ENCODE results near the gene DGAT2.

The DGAT2 gene, protein sequence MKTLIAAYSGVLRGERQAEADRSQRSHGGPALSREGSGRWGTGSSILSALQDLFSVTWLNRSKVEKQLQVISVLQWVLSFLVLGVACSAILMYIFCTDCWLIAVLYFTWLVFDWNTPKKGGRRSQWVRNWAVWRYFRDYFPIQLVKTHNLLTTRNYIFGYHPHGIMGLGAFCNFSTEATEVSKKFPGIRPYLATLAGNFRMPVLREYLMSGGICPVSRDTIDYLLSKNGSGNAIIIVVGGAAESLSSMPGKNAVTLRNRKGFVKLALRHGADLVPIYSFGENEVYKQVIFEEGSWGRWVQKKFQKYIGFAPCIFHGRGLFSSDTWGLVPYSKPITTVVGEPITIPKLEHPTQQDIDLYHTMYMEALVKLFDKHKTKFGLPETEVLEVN

DNA sequence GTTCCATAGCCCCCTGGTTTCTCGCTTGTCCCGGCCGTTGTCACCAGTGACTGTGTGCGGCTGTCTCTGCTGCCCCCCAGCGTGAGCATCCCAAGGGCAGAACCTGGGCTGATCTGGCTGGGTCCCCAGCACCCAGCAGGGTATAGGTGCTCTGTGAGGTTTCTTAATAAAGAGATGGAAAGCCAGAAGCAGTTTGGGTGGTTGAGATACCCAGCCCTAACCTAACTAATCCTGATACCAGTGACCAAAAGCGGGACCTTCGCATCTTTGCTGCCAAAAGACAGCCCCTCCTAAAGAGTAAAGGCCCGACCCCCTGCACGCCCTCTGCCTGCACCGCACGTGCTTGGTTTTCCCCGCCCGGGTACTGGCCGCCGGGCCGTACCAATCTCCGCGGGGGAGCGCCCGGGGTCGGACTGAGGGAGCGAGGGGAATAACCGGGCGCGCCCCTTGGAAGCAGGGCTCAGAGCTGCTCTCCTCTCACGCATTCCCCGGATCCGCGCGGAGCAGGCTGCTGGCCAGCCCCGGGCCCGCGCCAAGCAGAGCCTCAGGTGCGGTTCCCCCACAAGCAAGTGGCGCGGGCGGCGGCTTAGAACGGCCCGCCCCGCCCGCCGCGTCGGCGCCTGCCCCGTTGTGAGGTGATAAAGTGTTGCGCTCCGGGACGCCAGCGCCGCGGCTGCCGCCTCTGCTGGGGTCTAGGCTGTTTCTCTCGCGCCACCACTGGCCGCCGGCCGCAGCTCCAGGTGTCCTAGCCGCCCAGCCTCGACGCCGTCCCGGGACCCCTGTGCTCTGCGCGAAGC, at the start of gene DGAT2:
TSS of gene DGAT2 (plus strand) at position 667 of the 797 bp plus-strand sequence. CDS start 214 bp downstream, outside the sequence.
- Mint-ChIP-seq H3K4me3 (peak within 1 kb of the TSS; percentile 79), H3K27ac (peak within 1 kb of the TSS; percentile 90), H3K36me3 (ENCODE audit: low read depth) (no peaks in the 10 kb centered on the region), H3K9me3 (no peaks in the 10 kb centered on the region), H3K27me3 (peaks cover 22% of the 10 kb centered on the region), H3K4me1 (ENCODE audit: low read depth) (peaks cover 74% of the 10 kb centered on the region)
- intact Hi-C loops (cut with micrococcal nuclease), result no loop called here

GRCh38 chr11:75719340-75720239, 49.0 kb upstream of the DGAT2 start:
- H3K36me3 Mint-ChIP-seq (ENCODE audit: low read depth), result no peaks in the 10 kb centered on the region
- H3K27ac Mint-ChIP-seq, result no peak overlapping the region
- peaks cover 15% of the 10 kb centered on the region for H3K4me1 Mint-ChIP-seq (ENCODE audit: low read depth)
- no peaks in the 10 kb centered on the region for H3K9me3 Mint-ChIP-seq
- intact Hi-C loops (cut with micrococcal nuclease), result loop anchor here (10.0 kb wide), 3 partner anchors 85 to 605 kb away; no protein-coding TSS in a partner anchor
- no peak overlapping the region for H3K4me3 Mint-ChIP-seq
- H3K27me3 Mint-ChIP-seq, result peaks cover 21% of the 10 kb centered on the region

DNA sequence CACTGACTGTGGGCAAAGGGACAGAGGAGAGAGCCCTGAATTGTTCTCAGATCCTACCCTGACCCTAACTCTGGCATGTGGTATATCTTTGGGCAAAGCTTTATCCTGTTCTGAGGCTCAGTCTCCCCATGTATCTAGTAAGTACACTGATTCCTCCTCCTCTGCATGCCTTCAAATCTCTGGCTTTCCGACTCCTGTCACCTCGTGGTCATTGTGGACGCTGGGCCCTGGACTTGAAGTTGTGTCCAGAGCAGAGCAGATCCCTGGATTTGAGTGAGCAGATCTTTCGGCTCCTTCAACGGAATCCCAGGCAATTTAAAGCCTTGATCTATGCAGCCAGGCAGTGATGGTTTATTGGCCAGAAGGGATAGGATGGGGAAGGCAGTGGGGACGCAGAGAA, 47.9 kb upstream of the DGAT2 start:
- H3K4me3 Mint-ChIP-seq, result no peak overlapping the region
- no peaks in the 10 kb centered on the region for H3K36me3 Mint-ChIP-seq (ENCODE audit: low read depth)

GRCh38 chr11:75721852-75722668, 46.5 kb upstream of the DGAT2 start:
- Mint-ChIP-seq H3K36me3 (ENCODE audit: low read depth) (no peaks in the 10 kb centered on the region), H3K4me3 (no peak overlapping the region), H3K4me1 (ENCODE audit: low read depth) (peaks cover 15% of the 10 kb centered on the region), H3K9me3 (no peaks in the 10 kb centered on the region), H3K27ac (no peak overlapping the region), H3K27me3 (peaks cover 13% of the 10 kb centered on the region)
- intact Hi-C loops (cut with micrococcal nuclease), result loop anchor here (2.0 to 10.0 kb wide), 2 partner anchors 83 to 147 kb away; no protein-coding TSS in a partner anchor

More for the DNA sequence above, 47.9 kb upstream of the DGAT2 start:
- Mint-ChIP-seq H3K4me1 (ENCODE audit: low read depth) (peaks cover 15% of the 10 kb centered on the region), H3K27me3 (peaks cover 21% of the 10 kb centered on the region), H3K9me3 (no peaks in the 10 kb centered on the region), H3K27ac (no peak overlapping the region)
- intact Hi-C loops (cut with micrococcal nuclease), result loop anchor here (10.0 kb wide), 1 partner anchor 84 kb away; no protein-coding TSS in a partner anchor

GRCh38 chr11:75722669-75723042, 45.9 kb upstream of the DGAT2 start:
- Mint-ChIP-seq H3K9me3 (no peaks in the 10 kb centered on the region), H3K4me3 (no peak overlapping the region), H3K4me1 (ENCODE audit: low read depth) (peaks cover 15% of the 10 kb centered on the region), H3K27ac (no peak overlapping the region), H3K27me3 (peaks cover 10% of the 10 kb centered on the region), H3K36me3 (ENCODE audit: low read depth) (no peaks in the 10 kb centered on the region)
- intact Hi-C loops (cut with micrococcal nuclease), result loop anchor here (2.0 to 10.0 kb wide), 2 partner anchors 82 to 146 kb away; no protein-coding TSS in a partner anchor

DNA sequence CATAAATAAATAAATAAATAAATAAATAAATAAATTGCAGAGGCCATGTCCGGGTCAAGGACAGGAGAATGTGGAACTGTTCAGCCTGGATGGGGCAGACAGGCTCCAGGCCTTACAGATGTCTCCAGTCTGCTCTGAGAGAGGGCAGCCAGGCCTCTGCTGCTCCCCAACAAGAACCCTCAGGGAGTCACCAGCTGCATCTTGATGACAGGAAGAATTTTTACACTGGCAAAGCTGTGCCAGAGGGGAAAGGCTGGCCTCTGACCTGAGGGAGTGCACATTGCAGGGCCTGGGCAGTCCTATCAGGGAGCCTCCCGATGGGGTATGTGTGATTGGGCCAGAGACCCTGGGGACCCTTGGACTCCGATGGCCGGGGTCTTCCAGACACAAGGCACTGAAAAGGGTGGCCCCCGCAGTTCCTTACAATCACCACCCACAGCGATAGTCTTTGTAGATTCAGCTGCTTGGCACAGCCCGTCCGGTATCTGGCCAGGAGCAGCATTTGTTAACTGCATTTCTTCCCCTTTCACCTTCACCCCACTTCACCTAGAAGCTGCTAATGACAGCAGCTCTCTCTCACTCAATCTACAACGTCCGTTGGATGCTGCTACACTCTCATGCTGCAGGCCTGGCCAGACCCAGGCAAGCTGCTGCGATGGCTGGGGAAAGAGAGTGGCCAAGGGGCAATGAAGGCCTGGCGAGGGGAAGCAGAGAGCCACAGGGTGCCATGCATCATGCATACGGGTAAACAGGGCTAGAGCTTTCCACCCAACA, 42.8 kb upstream of the DGAT2 start:
- no peaks in the 10 kb centered on the region for H3K9me3 Mint-ChIP-seq
- H3K36me3 Mint-ChIP-seq (ENCODE audit: low read depth), result no peaks in the 10 kb centered on the region
- peaks cover 5% of the 10 kb centered on the region for H3K27me3 Mint-ChIP-seq
- no peak overlapping the region for H3K27ac Mint-ChIP-seq
- H3K4me1 Mint-ChIP-seq (ENCODE audit: low read depth), result peaks cover 9% of the 10 kb centered on the region
- intact Hi-C loops (cut with micrococcal nuclease), result loop anchor here (10.0 kb wide), 1 partner anchor 79 kb away; no protein-coding TSS in a partner anchor
- no peak overlapping the region for H3K4me3 Mint-ChIP-seq

DNA sequence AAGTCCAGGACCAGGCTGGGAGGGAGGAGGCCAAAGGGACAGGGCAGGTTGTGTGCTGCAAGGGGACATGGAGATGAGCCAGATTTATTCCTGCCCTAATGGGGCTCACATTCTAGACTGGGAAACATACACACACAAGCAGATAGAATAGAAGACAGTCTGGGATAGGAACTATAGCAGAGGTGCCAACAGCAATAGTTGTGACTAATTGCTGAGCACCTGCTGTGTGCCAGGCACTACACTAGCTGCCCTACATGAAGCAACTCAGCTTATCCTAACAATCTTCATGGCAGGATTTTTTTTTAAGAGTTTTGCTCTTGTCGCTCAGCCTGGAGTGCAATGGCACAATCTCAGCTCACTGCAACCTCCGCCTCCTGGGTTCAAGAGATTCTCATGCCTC, 39.6 kb upstream of the DGAT2 start:
- no peaks in the 10 kb centered on the region for H3K9me3 Mint-ChIP-seq
- intact Hi-C loops (cut with micrococcal nuclease), result loop anchor here (10.0 kb wide), 1 partner anchor 76 kb away; no protein-coding TSS in a partner anchor

DNA sequence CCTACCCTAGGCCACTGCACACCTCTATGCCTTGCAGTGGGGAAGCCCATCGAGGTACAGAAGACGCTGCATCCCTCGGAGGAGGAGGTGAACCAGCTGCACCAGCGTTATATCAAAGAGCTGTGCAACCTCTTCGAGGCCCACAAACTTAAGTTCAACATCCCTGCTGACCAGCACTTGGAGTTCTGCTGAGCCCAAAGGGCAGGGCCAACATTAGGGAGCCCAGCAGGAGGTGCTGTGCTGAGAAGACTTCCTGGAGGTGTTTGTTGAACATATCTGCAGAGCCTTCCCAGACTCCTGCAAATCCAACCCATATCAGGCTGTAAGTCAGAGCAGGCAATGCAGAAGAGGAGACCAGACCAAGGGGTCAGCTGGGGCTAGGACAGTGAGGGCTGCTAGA, 37.5 kb upstream of the DGAT2 start:
- intact Hi-C loops (cut with micrococcal nuclease), result no loop called here
- peaks cover 18% of the 10 kb centered on the region for H3K4me1 Mint-ChIP-seq (ENCODE audit: low read depth)
- no peaks in the 10 kb centered on the region for H3K36me3 Mint-ChIP-seq (ENCODE audit: low read depth)
- no peak overlapping the region for H3K27ac Mint-ChIP-seq
- no peaks in the 10 kb centered on the region for H3K9me3 Mint-ChIP-seq
- H3K27me3 Mint-ChIP-seq, result peaks cover 12% of the 10 kb centered on the region
- no peak overlapping the region for H3K4me3 Mint-ChIP-seq

More for the DNA sequence above, 39.6 kb upstream of the DGAT2 start:
- Mint-ChIP-seq H3K36me3 (ENCODE audit: low read depth) (no peaks in the 10 kb centered on the region), H3K4me3 (no peak overlapping the region), H3K27me3 (peaks cover 9% of the 10 kb centered on the region), H3K27ac (no peak overlapping the region), H3K4me1 (ENCODE audit: low read depth) (peaks cover 16% of the 10 kb centered on the region)

GRCh38 chr11:75733071-75733430, 35.5 kb upstream of the DGAT2 start:
- Mint-ChIP-seq H3K27me3 (peaks cover 14% of the 10 kb centered on the region), H3K27ac (no peak overlapping the region), H3K9me3 (no peaks in the 10 kb centered on the region), H3K36me3 (ENCODE audit: low read depth) (no peaks in the 10 kb centered on the region), H3K4me1 (ENCODE audit: low read depth) (peaks cover 18% of the 10 kb centered on the region), H3K4me3 (no peak overlapping the region)
- intact Hi-C loops (cut with micrococcal nuclease), result no loop called here

- Mint-ChIP-seq H3K36me3 (ENCODE audit: low read depth) (no peaks in the 10 kb centered on the region), H3K4me1 (ENCODE audit: low read depth) (peaks cover 18% of the 10 kb centered on the region), H3K9me3 (no peaks in the 10 kb centered on the region), H3K27me3 (peaks cover 14% of the 10 kb centered on the region), H3K27ac (no peak overlapping the region), H3K4me3 (no peak overlapping the region)
- intact Hi-C loops (cut with micrococcal nuclease), result no loop called here
Measured at GRCh38 chr11:75733431-75734107, 35.0 kb upstream of the DGAT2 start.

GRCh38 chr11:75734491-75735180, 33.9 kb upstream of the DGAT2 start:
- H3K36me3 Mint-ChIP-seq (ENCODE audit: low read depth), result no peaks in the 10 kb centered on the region
- no peak overlapping the region for H3K27ac Mint-ChIP-seq
- H3K4me1 Mint-ChIP-seq (ENCODE audit: low read depth), result peaks cover 18% of the 10 kb centered on the region
- H3K4me3 Mint-ChIP-seq, result no peak overlapping the region
- peaks cover 14% of the 10 kb centered on the region for H3K27me3 Mint-ChIP-seq
- intact Hi-C loops (cut with micrococcal nuclease), result no loop called here
- no peaks in the 10 kb centered on the region for H3K9me3 Mint-ChIP-seq

Measured in dendritic cell treated with granulocyte-macrophage colony-stimulating factor and Interleukin-4, amounts not matched to agents 40 ng/mL and 50 ng/mL, for 4 days (primary cell).